ENCODE measurements around the gene SLC15A1.

SLC15A1 gene

DNA sequence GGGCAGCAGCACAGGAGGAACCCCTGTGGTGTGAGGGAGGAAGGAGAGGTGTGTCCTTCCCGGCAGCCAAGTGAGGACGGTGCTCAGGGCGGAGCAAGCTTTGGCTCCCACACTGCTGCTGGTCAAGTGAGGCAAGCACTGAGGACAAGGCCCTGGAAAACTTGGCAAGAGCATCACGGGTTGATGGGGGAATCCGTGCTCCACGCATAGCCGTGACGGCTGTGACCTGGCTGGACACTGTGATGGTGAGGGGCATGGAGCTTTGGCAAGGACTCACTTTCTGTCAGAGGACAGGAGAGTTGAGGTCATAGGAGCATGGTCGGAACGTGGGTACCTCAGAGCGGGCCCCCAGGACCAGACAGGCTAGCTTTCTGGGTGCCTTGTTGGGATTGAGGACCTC is 29.0 kb upstream of the SLC15A1 start:
- DNase-seq (ENCODE audit: extremely low read depth, low read depth), result no peak
- TF ChIP-seq, protein P1, sequence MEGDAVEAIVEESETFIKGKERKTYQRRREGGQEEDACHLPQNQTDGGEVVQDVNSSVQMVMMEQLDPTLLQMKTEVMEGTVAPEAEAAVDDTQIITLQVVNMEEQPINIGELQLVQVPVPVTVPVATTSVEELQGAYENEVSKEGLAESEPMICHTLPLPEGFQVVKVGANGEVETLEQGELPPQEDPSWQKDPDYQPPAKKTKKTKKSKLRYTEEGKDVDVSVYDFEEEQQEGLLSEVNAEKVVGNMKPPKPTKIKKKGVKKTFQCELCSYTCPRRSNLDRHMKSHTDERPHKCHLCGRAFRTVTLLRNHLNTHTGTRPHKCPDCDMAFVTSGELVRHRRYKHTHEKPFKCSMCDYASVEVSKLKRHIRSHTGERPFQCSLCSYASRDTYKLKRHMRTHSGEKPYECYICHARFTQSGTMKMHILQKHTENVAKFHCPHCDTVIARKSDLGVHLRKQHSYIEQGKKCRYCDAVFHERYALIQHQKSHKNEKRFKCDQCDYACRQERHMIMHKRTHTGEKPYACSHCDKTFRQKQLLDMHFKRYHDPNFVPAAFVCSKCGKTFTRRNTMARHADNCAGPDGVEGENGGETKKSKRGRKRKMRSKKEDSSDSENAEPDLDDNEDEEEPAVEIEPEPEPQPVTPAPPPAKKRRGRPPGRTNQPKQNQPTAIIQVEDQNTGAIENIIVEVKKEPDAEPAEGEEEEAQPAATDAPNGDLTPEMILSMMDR (IDR thresholded peaks at IDR 0.05; ENCODE audit: low read depth, low read length), result no peak

DNA sequence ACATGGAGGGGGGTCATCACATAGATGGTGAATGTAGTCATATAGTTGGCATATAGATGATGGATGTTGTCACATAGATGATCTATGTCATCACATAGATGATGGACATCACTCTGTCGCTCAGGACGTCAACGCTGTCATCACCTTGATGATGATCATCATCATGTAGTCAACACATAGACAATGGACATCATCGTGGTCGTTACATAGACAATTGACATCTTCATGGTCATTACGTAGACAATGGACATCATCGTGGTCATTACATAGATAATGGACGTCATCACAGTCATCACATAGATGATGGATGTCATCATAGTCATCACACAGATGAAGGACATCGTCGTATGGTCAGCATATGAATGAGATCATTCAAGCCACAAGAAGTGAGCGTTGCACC is 28.6 kb upstream of the SLC15A1 start:
- DNase-seq (ENCODE audit: extremely low read depth, low read depth), result no peak
- TF ChIP-seq, protein P1 (IDR thresholded peaks at IDR 0.05; ENCODE audit: low read depth, low read length), result no peak

DNA sequence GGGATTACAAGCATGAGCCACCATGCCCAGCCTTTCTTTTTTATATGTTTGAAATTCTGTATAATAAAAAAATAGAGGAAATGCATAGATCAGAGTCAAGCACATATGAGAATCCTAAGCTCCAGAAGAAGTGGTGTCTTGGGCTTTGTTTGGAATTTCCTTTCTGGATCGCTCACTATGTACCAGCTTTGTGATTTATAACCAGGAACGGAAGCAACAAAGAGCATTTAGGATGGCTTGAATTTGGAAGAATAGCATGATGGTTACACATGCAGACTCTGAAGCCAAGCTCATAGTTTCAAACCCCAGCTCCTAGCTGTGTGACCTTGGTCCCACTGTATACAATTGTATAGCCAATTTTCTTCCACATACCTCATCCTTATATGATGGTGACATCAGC is 28.0 kb upstream of the SLC15A1 start:
- TF ChIP-seq, protein P1 (IDR thresholded peaks at IDR 0.05; ENCODE audit: low read depth, low read length), result no peak
- DNase-seq (ENCODE audit: extremely low read depth, low read depth), result no peak

DNA sequence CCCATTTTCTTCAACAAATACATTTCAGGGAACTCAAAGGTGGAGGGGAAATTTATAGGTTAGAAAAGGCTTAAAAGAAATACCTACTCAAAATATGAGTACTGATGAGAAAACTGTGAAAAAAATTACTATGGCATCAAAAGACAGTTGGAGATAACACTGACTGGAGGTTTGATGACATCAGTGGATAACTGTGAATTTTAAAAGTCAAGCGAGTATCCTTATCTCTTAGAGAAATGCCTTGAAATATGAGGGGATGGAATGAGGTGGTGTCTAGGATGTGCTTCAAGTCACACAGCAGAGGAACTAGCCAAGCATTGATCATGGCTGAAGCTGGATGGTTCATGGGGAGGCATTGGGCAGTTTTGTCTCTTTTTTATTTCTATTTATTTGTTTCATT is 27.2 kb upstream of the SLC15A1 start:
- no peak for DNase-seq (ENCODE audit: extremely low read depth, low read depth)
- TF ChIP-seq, protein P1 (IDR thresholded peaks at IDR 0.05; ENCODE audit: low read depth, low read length), result no peak

DNA sequence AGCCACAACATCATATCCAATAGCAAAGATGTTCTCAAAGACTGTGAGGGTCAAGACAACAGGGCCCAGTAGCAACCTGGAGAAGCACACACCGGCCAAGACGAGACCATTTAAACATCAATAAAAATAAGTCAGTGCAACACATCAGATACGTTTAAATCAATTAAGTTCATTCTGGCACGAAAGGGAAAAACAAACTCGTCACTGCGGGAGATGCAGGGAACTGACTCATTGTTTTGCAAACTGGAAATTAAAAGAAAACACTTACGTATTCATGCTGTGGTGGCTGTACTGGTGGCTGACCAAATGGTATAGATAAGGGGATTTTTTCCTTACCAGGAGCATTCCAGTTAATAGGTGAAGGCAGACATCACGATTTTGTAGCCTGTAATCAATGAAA is 26.3 kb upstream of the SLC15A1 start:
- TF ChIP-seq, protein P1 (IDR thresholded peaks at IDR 0.05; ENCODE audit: low read depth, low read length), result no peak
- DNase-seq (ENCODE audit: extremely low read depth, low read depth), result no peak

DNA sequence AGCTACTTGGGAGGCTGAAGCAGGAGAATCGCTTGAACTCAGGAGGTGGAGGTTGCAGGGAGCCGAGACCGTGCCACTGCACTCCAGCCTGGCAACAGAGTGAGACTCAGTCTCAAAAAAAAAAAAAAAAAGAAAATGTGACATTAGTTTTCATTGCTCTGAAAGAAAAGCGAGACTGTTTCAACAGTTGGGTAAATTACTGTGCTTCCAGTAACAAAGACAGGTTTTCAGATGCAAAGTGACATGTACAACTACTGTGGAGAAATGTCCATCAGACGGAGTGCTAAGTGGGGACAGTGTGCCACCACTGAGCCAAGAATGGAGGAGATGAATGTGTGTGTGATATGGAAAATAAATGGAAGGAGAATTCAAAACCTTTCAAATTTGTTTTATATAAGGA is 24.2 kb upstream of the SLC15A1 start:
- TF ChIP-seq, protein P1 (IDR thresholded peaks at IDR 0.05; ENCODE audit: low read depth, low read length), result no peak

DNA sequence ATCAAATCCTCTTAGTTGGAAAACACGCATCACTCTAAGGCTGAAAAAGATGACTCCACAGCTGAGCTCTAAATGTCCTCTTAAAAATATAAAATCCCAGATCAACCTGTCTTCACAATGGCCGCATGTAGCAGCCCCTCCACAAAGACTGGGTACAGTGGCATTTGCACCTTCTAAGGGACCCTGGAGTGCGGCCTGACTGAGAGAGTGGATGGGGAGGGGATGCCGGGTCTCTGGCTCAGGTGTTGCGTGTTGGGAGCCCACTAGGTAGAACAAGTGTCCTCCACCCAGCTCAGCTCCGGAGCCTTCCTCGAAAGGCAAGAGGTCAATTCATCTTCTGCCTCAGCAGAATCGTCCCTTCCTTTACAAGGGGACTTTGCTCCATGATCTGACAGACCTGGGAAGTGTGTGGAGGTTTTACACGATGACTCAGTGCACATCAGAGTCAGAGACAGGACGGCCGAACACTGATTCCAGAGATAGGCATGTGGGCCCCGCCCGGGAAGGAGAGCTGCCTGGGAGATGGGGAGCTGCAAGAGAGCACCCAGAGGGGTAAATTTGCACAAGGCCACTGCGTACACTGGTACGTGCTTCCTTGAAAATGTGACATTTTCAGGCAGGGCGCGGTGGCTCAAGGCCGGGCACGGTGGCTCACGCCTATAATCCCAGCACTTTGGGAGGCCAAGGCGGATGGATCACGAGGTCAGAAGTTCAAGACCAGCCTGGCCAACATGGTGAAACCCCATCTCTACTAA is 23.5 kb upstream of the SLC15A1 start:
- DNase-seq (ENCODE audit: extremely low read depth, low read depth), result no peak
- TF ChIP-seq, protein P1 (IDR thresholded peaks at IDR 0.05; ENCODE audit: low read depth, low read length), result no peak

More for the DNA sequence above, 24.2 kb upstream of the SLC15A1 start:
- no peak for DNase-seq (ENCODE audit: extremely low read depth, low read depth)

Data from AG09319 (cell line).